T-cell (primary cell): ENCODE results near the gene ADAM12. TPM values are rescaled to one million over a fixed set of nuclear protein-coding genes. Genes with fewer than 3 reads are reported as not detected.

Experiments
- ATAC-seq, 4 experiments: fragments of 200-7000 bp in 3 of 4; fragments of 150-1000 bp in 1 of 4; cut with Tn5 transposase; replicated peaks in 1 of 4; 1 replicate in 3 of 4; 2 replicates in 1 of 4; pipeline ENCODE4 v1.10.0; 2021; ENCODE audit warnings: moderate library complexity in 3 of 4, mild to moderate bottlenecking in 2 of 4, moderate number of reproducible peaks in 1 of 4
- CTCF ChIA-PET, 2 donors: fragments of 300-600 bp; sonication (Branson Sonifier 250); formaldehyde crosslinking; loops; one replicate each; lab custom pipeline; 2022; ENCODE audit warnings: antibody characterized with exemption in 2 of 2; lab: Charles Lee
- POLR2A ChIA-PET, 2 donors: fragments of 300-600 bp; sonication (Branson Sonifier 250); formaldehyde crosslinking; loops; one replicate each; lab custom pipeline; 2022; ENCODE audit warnings: antibody characterized with exemption in 2 of 2; lab: Charles Lee
- DNase-seq, 35 experiments: peaks; one replicate each; pipeline versions ENCODE4 v3.0.0 to v3.0.0-alpha.2; 2013 to 2023
- H3K27ac ChIP-seq: one replicate; pipeline ENCODE4 v1.5.1; 2013; ENCODE audit warnings: low read length
- H3K27me3 ChIP-seq, 2 experiments: replicated peaks in 1 of 2; 1 replicate in 1 of 2; 2 replicates in 1 of 2; pipeline versions ENCODE4 v1.6.1 to v1.7.0; 2013; ENCODE audit warnings: low read length in 1 of 2, mixed read lengths in 1 of 2; ENCODE audit not compliant: control insufficient read depth in 2 of 2, insufficient read depth in 2 of 2; ENCODE audit errors: extremely low read depth in 1 of 2
- H3K36me3 ChIP-seq, 2 donors: 1 replicate in 1 of 2; 2 replicates in 1 of 2; pipeline versions ENCODE4 v1.6.1 to v1.7.0; 2013; ENCODE audit warnings: low read length in 1 of 2; ENCODE audit not compliant: control insufficient read depth in 2 of 2, insufficient read depth in 1 of 2; ENCODE audit errors: extremely low read depth in 1 of 2
- H3K4me1 ChIP-seq, 2 experiments: 1 replicate in 1 of 2; 2 replicates in 1 of 2; pipeline versions ENCODE4 v1.6.1 to v1.7.0; 2013; ENCODE audit warnings: low read length in 2 of 2, mixed read lengths in 1 of 2; ENCODE audit not compliant: insufficient read depth in 2 of 2, control insufficient read depth in 1 of 2; ENCODE audit errors: extremely low read depth in 1 of 2
- H3K4me3 ChIP-seq, 2 donors: 1 replicate in 1 of 2; 2 replicates in 1 of 2; pipeline versions ENCODE4 v1.5.1 to v1.7.0; 2013; ENCODE audit warnings: mild to moderate bottlenecking in 2 of 2, low read length in 1 of 2, moderate library complexity in 1 of 2; ENCODE audit not compliant: control insufficient read depth in 1 of 2; ENCODE audit errors: extremely low read depth in 1 of 2
- H3K9me3 ChIP-seq: 2 replicates; pipeline ENCODE4 v1.7.0; 2013
- H3K27ac Mint-ChIP-seq, 2 donors: one replicate each; pipeline ENCODE4 v1.8.0; 2020 to 2021; ENCODE audit warnings: mild to moderate bottlenecking in 2 of 2, mixed read lengths in 2 of 2
- H3K27me3 Mint-ChIP-seq, 2 donors: one replicate each; pipeline ENCODE4 v1.8.0; 2021 to 2022; ENCODE audit warnings: mixed read lengths in 2 of 2
- H3K36me3 Mint-ChIP-seq: one replicate; pipeline ENCODE4 v1.8.0; 2021; ENCODE audit warnings: mixed read lengths
- H3K4me1 Mint-ChIP-seq, 3 donors: one replicate each; pipeline ENCODE4 v1.8.0; 2020 to 2022; ENCODE audit warnings: mixed read lengths in 3 of 3, mild to moderate bottlenecking in 1 of 3
- H3K4me3 Mint-ChIP-seq, 3 donors: one replicate each; pipeline ENCODE4 v1.8.0; 2020 to 2022; ENCODE audit warnings: mild to moderate bottlenecking in 3 of 3, mixed read lengths in 3 of 3, moderate library complexity in 3 of 3
- H3K9me3 Mint-ChIP-seq, 3 donors: one replicate each; pipeline ENCODE4 v1.8.0; 2020 to 2022; ENCODE audit warnings: mixed read lengths in 3 of 3
- WGBS: methylation state at CpG from one replicate; pipeline ENCODE4 v1.1.5; 2013; ENCODE audit warnings: missing lambda C conversion rate; ENCODE audit not compliant: insufficient coverage; 5-methylcytosine and 5-hydroxymethylcytosine counted together
- total RNA-seq, 35 experiments: library from RNA in 6 of 35; stranded (reverse) in 6 of 35; fragments of 120-200 nt in 1 of 35; gene quantifications; one replicate each; pipeline versions ENCODE4 v1.2.1 to v1.2.4 and lab custom pipeline; 2013 to 2026

The ADAM12 gene
- total RNA-seq, 5 donors from 2014 or later (not counting 1 experiment from before 2014, with no cell fraction given) = 0.35 to 5.7 (median 1.2) TPM

GRCh38 chr10:126256864-126257263 is 131.4 kb downstream of the ADAM12 start:
- POLR2A ChIA-PET = no interaction called here

GRCh38 chr10:126255313-126255712 is 133.0 kb downstream of the ADAM12 start:
- POLR2A ChIA-PET = no interaction called here
- 100% methylated on average over 2 of the region's 8 CpGs for WGBS

More at GRCh38 chr10:126256864-126257263, 131.4 kb downstream of the ADAM12 start:
- no peaks in the 10 kb centered on the region for H3K36me3 Mint-ChIP-seq
- no peak for ATAC-seq
- H3K27ac ChIP-seq = no peak overlapping the region
- no peak overlapping the region for H3K4me3 ChIP-seq
- no peaks in the 10 kb centered on the region for H3K36me3 ChIP-seq
- peaks cover 3 to 6% of the 10 kb centered on the region in 2 donors for H3K27me3 Mint-ChIP-seq
- no peaks in the 10 kb centered on the region for H3K4me1 Mint-ChIP-seq
- CTCF ChIA-PET = interaction anchor here in 1 of 2 donors (0.6 kb wide), 1 partner anchor 561 kb away, joined by 3 read pairs; no protein-coding TSS in a partner anchor
- no peaks in the 10 kb centered on the region for H3K4me1 ChIP-seq
- H3K9me3 ChIP-seq = no peaks in the 10 kb centered on the region
- no peak overlapping the region for H3K27ac Mint-ChIP-seq
- peaks cover 0 to 4% of the 10 kb centered on the region in 2 experiments for H3K27me3 ChIP-seq
- peaks cover 0 to 8% (median 4%) of the 10 kb centered on the region in 3 donors for H3K9me3 Mint-ChIP-seq
- WGBS = 86% methylated on average over 1 of the region's 1 CpG
- H3K4me3 Mint-ChIP-seq = no peak overlapping the region
- DNase-seq = no peak

GRCh38 chr10:126253611-126253998 is 134.7 kb downstream of the ADAM12 start:
- Histone ChIP-seq H3K4me3 (no peak overlapping the region), H3K27me3 (peaks cover 0 to 4% of the 10 kb centered on the region in 2 experiments), H3K9me3 (no peaks in the 10 kb centered on the region), H3K27ac (no peak overlapping the region), H3K36me3 (no peaks in the 10 kb centered on the region), H3K4me1 (no peaks in the 10 kb centered on the region)
- H3K4me3 Mint-ChIP-seq = no peak overlapping the region
- CTCF ChIA-PET = no interaction called here
- no peak overlapping the region for H3K27ac Mint-ChIP-seq
- H3K9me3 Mint-ChIP-seq = peaks cover 7 to 13% (median 11%) of the 10 kb centered on the region in 3 donors
- DNase-seq = no peak
- H3K36me3 Mint-ChIP-seq = no peaks in the 10 kb centered on the region
- WGBS = 71% methylated on average over 4 of the region's 4 CpGs
- POLR2A ChIA-PET = no interaction called here
- peaks cover 2 to 6% of the 10 kb centered on the region in 2 donors for H3K27me3 Mint-ChIP-seq
- no peak for ATAC-seq
- H3K4me1 Mint-ChIP-seq = no peaks in the 10 kb centered on the region

More at GRCh38 chr10:126255313-126255712, 133.0 kb downstream of the ADAM12 start:
- peaks cover 3 to 6% of the 10 kb centered on the region in 2 donors for H3K27me3 Mint-ChIP-seq
- Histone ChIP-seq H3K36me3 (no peaks in the 10 kb centered on the region), H3K27ac (no peak overlapping the region), H3K4me3 (no peak overlapping the region), H3K4me1 (no peaks in the 10 kb centered on the region), H3K9me3 (no peaks in the 10 kb centered on the region), H3K27me3 (peaks cover 0 to 4% of the 10 kb centered on the region in 2 experiments)
- ATAC-seq (no peak), DNase-seq (no peak)
- no peak overlapping the region for H3K27ac Mint-ChIP-seq
- no peaks in the 10 kb centered on the region for H3K36me3 Mint-ChIP-seq
- H3K9me3 Mint-ChIP-seq = peaks cover 7 to 13% (median 11%) of the 10 kb centered on the region in 3 donors
- no peaks in the 10 kb centered on the region for H3K4me1 Mint-ChIP-seq
- H3K4me3 Mint-ChIP-seq = no peak overlapping the region
- CTCF ChIA-PET = no interaction called here

DNA sequence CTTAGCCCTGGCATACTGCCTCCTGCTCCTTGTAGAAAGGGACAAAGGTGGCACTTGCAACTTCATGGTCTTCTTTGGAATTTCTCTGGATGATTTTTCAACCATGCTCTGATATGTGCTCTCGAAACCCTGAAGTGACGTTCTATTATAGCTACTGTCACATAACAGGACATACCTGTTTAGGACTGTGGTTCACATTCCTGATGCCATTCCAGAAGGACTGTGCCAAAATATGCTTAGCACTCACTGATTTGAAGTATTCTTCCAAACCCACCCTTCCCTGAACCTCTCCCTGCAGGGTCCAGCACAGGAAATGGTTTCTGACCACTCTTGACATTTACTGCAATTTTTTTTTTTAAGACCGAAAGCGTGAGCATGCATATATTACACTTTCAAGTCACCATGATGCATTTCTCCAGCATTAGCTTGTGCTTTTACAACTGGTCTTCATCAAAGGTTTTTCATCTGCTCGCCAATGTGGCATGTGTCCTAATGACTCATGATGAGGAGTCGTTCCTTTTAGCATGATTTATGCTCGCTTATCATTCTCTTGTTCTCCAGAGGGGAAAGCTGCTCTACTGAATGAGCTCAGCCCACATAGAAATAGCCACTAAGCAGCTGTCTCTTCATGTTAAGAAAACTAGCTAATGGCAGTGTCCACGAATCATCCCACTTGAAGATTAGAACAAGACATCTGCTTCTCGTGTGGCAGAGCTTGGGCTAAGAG is 135.2 kb downstream of the ADAM12 start:
- peaks cover 0 to 4% of the 10 kb centered on the region in 2 experiments for H3K27me3 ChIP-seq
- H3K9me3 Mint-ChIP-seq = peaks cover 7 to 13% (median 11%) of the 10 kb centered on the region in 3 donors
- DNase-seq (no peak), ATAC-seq (no peak)
- ChIA-PET POLR2A (no interaction called here), CTCF (no interaction called here)
- H3K4me1 Mint-ChIP-seq = no peaks in the 10 kb centered on the region
- H3K36me3 Mint-ChIP-seq = no peaks in the 10 kb centered on the region
- no peaks in the 10 kb centered on the region for H3K9me3 ChIP-seq
- H3K4me1 ChIP-seq = no peaks in the 10 kb centered on the region
- no peak overlapping the region for H3K27ac Mint-ChIP-seq
- WGBS = 70% methylated on average over 8 of the region's 9 CpGs
- no peak overlapping the region for H3K27ac ChIP-seq
- no peak overlapping the region for H3K4me3 Mint-ChIP-seq
- no peaks in the 10 kb centered on the region for H3K36me3 ChIP-seq
- H3K4me3 ChIP-seq = no peak overlapping the region
- peaks cover 0 to 6% of the 10 kb centered on the region in 2 donors for H3K27me3 Mint-ChIP-seq

DNA sequence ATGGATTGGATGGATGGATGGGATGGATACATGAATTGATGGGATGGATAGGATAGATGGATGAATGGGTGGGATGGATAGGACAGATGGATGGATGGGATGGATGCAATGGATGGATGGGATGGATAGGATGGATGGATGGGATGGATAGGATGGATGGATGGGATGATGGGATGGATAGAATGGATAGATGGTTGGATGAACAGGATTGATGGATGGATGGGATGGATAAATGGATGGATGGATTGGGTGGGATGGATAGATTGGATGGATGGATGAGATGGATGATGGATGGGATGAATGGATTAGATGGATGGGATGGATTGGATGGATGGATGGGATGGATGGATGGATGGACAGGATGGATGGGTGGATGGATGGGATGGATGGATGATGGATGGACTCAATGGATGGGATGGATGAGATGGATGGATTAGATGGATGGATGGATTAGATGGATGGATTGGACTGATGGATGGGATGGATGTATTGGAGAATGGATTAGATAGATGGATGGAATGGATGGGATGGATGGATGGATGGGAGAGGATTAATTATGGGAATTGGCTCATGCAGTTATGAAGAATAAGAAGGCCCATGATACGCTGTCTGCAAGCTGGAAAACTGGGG is 136.4 kb downstream of the ADAM12 start:
- H3K4me1 ChIP-seq = no peaks in the 10 kb centered on the region
- H3K27ac ChIP-seq = no peak overlapping the region
- 89% methylated on average over 1 of the region's 1 CpG for WGBS
- POLR2A ChIA-PET = no interaction called here
- Mint-ChIP-seq H3K4me1 (no peaks in the 10 kb centered on the region), H3K36me3 (no peaks in the 10 kb centered on the region), H3K27me3 (peaks cover 0 to 6% of the 10 kb centered on the region in 2 donors), H3K4me3 (no peak overlapping the region), H3K27ac (no peak overlapping the region), H3K9me3 (peaks cover 7 to 13% (median 11%) of the 10 kb centered on the region in 3 donors)
- no peak overlapping the region for H3K4me3 ChIP-seq
- peaks cover 0 to 4% of the 10 kb centered on the region in 2 experiments for H3K27me3 ChIP-seq
- DNase-seq = no peak
- H3K36me3 ChIP-seq = no peaks in the 10 kb centered on the region
- CTCF ChIA-PET = no interaction called here
- no peaks in the 10 kb centered on the region for H3K9me3 ChIP-seq
- ATAC-seq = no peak

DNA sequence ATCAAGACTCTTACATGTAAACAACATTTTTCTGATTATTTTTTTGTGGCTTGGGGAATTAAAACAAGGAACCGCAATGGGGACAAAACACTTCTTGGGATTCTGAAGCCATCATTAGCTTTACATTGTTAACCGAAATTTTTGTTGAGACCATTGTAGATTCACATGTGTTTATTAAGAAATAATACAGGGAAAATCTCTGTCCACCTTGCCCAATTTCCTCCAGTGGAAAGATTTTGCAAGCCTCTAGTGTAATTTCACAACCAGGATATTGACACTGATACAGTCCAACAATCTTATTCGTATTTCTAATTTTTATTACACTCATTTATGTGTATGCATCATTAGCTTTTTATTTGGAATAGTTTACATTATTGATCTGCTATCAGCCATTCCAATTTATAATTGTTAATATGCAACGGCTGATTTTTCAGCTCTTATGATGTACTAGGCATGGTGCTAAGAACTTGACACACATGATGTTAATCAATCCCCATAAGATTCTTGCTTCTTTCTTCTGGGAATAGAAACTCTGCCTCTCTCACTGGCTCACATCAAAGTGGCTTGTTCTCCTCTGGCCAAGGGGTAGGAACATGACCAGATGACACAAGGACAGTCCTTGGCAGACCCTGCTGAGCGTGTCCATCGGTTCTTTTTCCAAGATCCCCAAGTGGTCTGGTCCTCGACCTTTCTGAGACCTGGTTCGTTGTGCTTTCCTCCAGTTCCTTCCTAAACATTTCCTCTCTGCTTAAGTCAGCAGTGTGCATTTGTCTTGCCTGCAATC is 137.6 kb downstream of the ADAM12 start:
- no peaks in the 10 kb centered on the region for H3K9me3 ChIP-seq
- H3K9me3 Mint-ChIP-seq = peaks cover 7 to 13% (median 11%) of the 10 kb centered on the region in 3 donors
- H3K4me3 ChIP-seq = no peak overlapping the region
- H3K27me3 ChIP-seq = peaks cover 0 to 4% of the 10 kb centered on the region in 2 experiments
- no peaks in the 10 kb centered on the region for H3K4me1 Mint-ChIP-seq
- H3K4me1 ChIP-seq = no peaks in the 10 kb centered on the region
- no peak overlapping the region for H3K27ac Mint-ChIP-seq
- H3K36me3 ChIP-seq = no peaks in the 10 kb centered on the region
- no peaks in the 10 kb centered on the region for H3K36me3 Mint-ChIP-seq
- DNase-seq (no peak), ATAC-seq (no peak)
- H3K4me3 Mint-ChIP-seq = no peak overlapping the region
- 94% methylated on average over 2 of the region's 8 CpGs for WGBS
- ChIA-PET CTCF (no interaction called here), POLR2A (no interaction called here)
- no peak overlapping the region for H3K27ac ChIP-seq
- peaks cover 0 to 6% of the 10 kb centered on the region in 2 donors for H3K27me3 Mint-ChIP-seq
